ENCODE measurements around the gene CYTH1. TPM values are rescaled to one million over a fixed set of nuclear protein-coding genes. Genes with fewer than 3 reads are reported as not detected.
A peak's percentile ranks its signal among the peaks of the same experiment; 100 is the strongest.

CYTH1 gene
- total RNA-seq, 4 donors from 2014 or later = 88.3 to 262 (median 109) TPM

DNA sequence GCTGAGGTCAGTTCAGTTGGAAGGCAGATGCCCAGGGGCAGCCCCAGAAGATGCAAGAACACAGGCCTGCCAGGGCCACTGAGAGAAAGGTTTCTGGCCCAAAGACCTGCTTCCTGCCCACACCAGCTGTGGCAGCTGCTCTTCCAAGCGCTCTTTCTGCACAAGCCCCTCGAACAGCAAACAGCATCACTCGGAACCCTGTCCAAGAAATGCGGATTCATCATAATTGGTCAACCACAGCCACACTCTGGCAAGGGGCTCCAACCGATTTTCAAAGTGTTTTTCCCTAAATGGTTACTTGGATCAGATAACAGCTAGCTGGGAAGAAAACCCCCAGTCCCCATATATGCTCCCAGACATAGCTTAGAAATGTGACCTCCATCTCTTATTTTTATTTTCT is 133.8 kb downstream of the CYTH1 start:
- TF ChIP-seq, protein P1, sequence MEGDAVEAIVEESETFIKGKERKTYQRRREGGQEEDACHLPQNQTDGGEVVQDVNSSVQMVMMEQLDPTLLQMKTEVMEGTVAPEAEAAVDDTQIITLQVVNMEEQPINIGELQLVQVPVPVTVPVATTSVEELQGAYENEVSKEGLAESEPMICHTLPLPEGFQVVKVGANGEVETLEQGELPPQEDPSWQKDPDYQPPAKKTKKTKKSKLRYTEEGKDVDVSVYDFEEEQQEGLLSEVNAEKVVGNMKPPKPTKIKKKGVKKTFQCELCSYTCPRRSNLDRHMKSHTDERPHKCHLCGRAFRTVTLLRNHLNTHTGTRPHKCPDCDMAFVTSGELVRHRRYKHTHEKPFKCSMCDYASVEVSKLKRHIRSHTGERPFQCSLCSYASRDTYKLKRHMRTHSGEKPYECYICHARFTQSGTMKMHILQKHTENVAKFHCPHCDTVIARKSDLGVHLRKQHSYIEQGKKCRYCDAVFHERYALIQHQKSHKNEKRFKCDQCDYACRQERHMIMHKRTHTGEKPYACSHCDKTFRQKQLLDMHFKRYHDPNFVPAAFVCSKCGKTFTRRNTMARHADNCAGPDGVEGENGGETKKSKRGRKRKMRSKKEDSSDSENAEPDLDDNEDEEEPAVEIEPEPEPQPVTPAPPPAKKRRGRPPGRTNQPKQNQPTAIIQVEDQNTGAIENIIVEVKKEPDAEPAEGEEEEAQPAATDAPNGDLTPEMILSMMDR (IDR thresholded peaks at IDR 0.05) = no peak
- no peak for TF ChIP-seq POLR2A (IDR thresholded peaks at IDR 0.05)
- no peaks in the 10 kb centered on the region for H3K27me3 ChIP-seq
- no peak for DNase-seq
- H3K27ac ChIP-seq = no peak overlapping the region
- no peaks in the 10 kb centered on the region for H3K36me3 ChIP-seq
- no peak overlapping the region for H3K4me3 ChIP-seq
- no peaks in the 10 kb centered on the region for H3K4me1 ChIP-seq
- no peaks in the 10 kb centered on the region for H3K9me3 ChIP-seq

DNA sequence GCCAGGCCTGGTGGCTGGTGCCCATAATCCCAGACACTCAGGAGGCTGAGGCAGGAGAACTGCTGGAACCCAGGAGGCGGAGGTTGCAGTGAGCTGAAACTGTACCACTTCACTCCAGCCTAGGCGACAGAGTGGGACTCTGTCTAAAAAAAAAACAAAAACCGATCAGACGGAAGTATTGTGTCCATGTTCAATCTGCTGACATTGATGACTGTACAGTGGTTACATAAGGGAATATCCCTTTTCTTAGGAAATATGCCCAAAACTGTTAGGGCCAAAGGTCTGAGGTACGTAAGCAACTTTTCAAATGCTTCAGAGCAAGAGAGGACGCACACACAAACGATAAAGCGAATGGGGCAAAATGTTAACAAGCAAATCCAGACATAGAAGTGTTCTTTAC is 135.0 kb downstream of the CYTH1 start:
- no peaks in the 10 kb centered on the region for H3K9me3 ChIP-seq
- no peaks in the 10 kb centered on the region for H3K4me1 ChIP-seq
- no peaks in the 10 kb centered on the region for H3K27me3 ChIP-seq
- TF ChIP-seq, protein P1 (IDR thresholded peaks at IDR 0.05) = no peak
- no peak for TF ChIP-seq POLR2A (IDR thresholded peaks at IDR 0.05)
- no peak overlapping the region for H3K27ac ChIP-seq
- no peak overlapping the region for H3K4me3 ChIP-seq
- no peak for DNase-seq
- H3K36me3 ChIP-seq = no peaks in the 10 kb centered on the region

DNA sequence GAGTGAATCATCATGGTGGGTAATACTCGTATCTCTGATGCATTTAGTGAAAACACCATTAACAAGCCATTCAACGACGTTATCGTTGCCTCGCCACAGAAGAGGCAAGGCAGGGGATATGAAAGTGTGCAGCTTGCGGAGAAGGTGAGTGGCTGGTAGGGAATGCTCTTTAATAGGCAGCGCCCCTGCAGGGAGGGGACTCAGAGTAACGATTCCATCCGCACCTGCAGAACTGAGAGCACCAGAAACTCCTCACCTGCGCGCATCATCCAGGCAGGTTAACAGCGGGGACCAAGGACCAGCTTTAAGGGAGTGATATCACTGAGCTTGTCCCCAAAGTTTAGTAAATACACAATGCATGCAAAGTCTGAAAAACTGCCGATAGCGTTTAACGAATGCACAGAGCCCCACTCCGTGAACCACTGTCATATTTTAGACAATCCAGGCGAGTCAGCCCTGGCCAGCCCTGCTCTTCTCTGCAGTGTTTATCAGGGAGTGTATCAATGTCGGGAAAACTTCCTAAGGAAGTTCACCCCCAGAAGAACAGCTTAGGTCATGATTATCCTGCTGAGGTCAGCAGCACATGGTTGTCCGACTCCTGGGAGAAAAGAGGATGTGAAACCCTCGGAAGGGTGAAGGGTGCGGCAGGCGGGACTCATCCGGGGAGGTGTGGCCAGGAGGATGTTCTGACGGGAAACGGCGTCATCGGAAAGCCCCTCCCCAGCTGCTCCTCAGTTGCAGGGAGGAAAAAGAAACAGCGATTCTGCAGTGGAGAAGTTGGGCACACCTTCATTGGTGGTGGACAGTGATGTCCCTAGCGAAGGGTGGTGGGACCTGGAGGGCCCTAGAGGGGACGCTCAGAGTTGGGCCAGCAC is 136.4 kb downstream of the CYTH1 start:
- Histone ChIP-seq H3K27me3 (no peaks in the 10 kb centered on the region), H3K4me1 (no peaks in the 10 kb centered on the region), H3K9me3 (no peaks in the 10 kb centered on the region), H3K36me3 (no peaks in the 10 kb centered on the region), H3K27ac (peak overlapping the region in 3 of 4 donors; percentile 6 to 21 (median 13)), H3K4me3 (peak overlapping the region in 1 of 4 donors; percentile 16)
- TF ChIP-seq POLR2A (IDR thresholded peaks at IDR 0.05) = no peak
- TF ChIP-seq, protein P1 (IDR thresholded peaks at IDR 0.05) = no peak
- peak in 2 of 3 donors; percentile 83 to 90 for DNase-seq

DNA sequence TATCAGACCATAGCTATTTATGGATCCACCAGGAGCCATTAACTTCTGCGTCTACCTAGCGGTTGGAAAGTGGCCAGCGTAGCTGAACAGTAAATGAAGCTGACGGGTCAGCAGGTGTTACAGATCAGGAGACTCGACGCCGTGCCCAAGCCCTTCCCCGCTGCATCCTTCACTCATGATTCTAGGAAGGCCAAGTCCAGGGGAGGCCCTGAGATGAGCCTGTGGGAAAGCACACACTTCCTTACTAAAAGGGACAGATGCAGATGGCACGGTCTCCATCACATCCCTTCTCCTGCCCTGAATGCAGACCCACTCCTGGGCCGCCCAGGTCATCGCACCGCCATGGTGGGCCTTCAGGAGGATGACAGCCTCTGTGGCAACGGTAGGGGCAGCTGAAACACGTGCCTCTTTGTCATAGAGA is 137.1 kb downstream of the CYTH1 start:
- no peak for TF ChIP-seq POLR2A (IDR thresholded peaks at IDR 0.05)
- TF ChIP-seq, protein P1 (IDR thresholded peaks at IDR 0.05) = no peak
- no peaks in the 10 kb centered on the region for H3K4me1 ChIP-seq
- H3K27ac ChIP-seq = no peak overlapping the region
- H3K36me3 ChIP-seq = no peaks in the 10 kb centered on the region
- H3K4me3 ChIP-seq = no peak overlapping the region
- H3K27me3 ChIP-seq = no peaks in the 10 kb centered on the region
- DNase-seq = no peak
- H3K9me3 ChIP-seq = no peaks in the 10 kb centered on the region

DNA sequence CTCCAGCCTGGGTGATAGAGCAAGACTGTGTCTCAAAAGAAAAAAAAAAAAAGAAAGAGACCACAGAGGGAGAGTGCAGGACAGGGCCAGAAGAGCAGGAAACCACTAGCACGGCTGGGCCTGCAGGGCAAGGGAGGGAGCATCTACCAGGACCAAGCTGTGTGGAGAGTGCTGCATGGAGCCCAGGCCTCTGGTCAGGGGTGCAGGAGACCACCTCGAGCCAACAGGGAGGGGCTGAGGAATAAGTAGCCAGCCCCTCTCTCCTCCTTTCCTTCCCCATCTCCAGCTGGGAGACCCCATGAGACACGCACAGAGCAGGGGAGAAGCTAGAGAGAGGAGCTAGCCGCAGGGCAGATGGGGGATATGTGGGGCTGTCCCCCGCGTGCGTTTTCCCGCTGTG is 137.8 kb downstream of the CYTH1 start:
- no peak for TF ChIP-seq POLR2A (IDR thresholded peaks at IDR 0.05)
- TF ChIP-seq, protein P1 (IDR thresholded peaks at IDR 0.05) = no peak

More for the DNA sequence above, 137.8 kb downstream of the CYTH1 start:
- no peaks in the 10 kb centered on the region for H3K36me3 ChIP-seq
- no peaks in the 10 kb centered on the region for H3K27me3 ChIP-seq
- no peak for DNase-seq
- H3K4me3 ChIP-seq = no peak overlapping the region
- no peaks in the 10 kb centered on the region for H3K4me1 ChIP-seq
- no peaks in the 10 kb centered on the region for H3K9me3 ChIP-seq
- H3K27ac ChIP-seq = no peak overlapping the region

Data from Peyer's patch (tissue), 4 donors.